WTC11 (cell line): ENCODE results near the gene MYH10.

Experiments
- CREM ChIP-seq: sonication (generic); formaldehyde crosslinking; IDR thresholded peaks from 2 replicates; pipeline ENCODE4 v1.8.1; 2022; ENCODE audit warnings: mild to moderate bottlenecking, missing genetic modification reagents, moderate library complexity
- CTCF ChIP-seq: fragments of 200-600 bp; IDR thresholded peaks from 2 replicates; pipeline ENCODE4 v1.8.0; 2022; ENCODE audit warnings: antibody characterized with exemption
- ELF4 ChIP-seq: sonication (generic); formaldehyde crosslinking; IDR thresholded peaks from 2 replicates; pipeline ENCODE4 v1.8.1; 2022; ENCODE audit warnings: low read depth, mild to moderate bottlenecking, moderate library complexity, missing genetic modification reagents
- GABPB1 ChIP-seq: sonication (generic); formaldehyde crosslinking; IDR thresholded peaks from 2 replicates; pipeline ENCODE4 v1.8.1; 2023; ENCODE audit warnings: mild to moderate bottlenecking, missing genetic modification reagents
- IRF1 ChIP-seq: sonication (generic); formaldehyde crosslinking; IDR thresholded peaks from 2 replicates; pipeline ENCODE4 v1.8.0; 2023; ENCODE audit warnings: missing genetic modification reagents
- JAZF1 ChIP-seq: fragments of 250-450 bp; sonication (Bioruptor Pico); IDR thresholded peaks from 2 replicates; pipeline ENCODE4 v1.9.0; 2021; ENCODE audit warnings: moderate library complexity, mild to moderate bottlenecking, inconsistent platforms
- TCF7 ChIP-seq: sonication (generic); formaldehyde crosslinking; IDR thresholded peaks from 2 replicates; pipeline ENCODE4 v1.8.0; 2022; ENCODE audit warnings: mild to moderate bottlenecking, low read depth, missing genetic modification reagents, moderate library complexity
- TEAD4 ChIP-seq: sonication (generic); formaldehyde crosslinking; IDR thresholded peaks from 2 replicates; pipeline ENCODE4 v1.8.0; 2022; ENCODE audit warnings: mild to moderate bottlenecking, missing genetic modification reagents
- USF2 ChIP-seq: sonication (generic); formaldehyde crosslinking; IDR thresholded peaks from 2 replicates; pipeline ENCODE4 v1.8.1; 2023; ENCODE audit warnings: mild to moderate bottlenecking, missing genetic modification reagents, moderate library complexity
- ZNF138 ChIP-seq: sonication (generic); formaldehyde crosslinking; conservative IDR thresholded peaks from 2 replicates; pipeline ENCODE4 v1.8.1; 2022; ENCODE audit warnings: mild to moderate bottlenecking, moderate library complexity, missing genetic modification reagents
- ZNF423 ChIP-seq: fragments of 250-450 bp; sonication (Bioruptor Pico); IDR thresholded peaks from 2 replicates; pipeline ENCODE4 v2.1.2; 2022; ENCODE audit warnings: mild to moderate bottlenecking, moderate library complexity
- ZSCAN18 ChIP-seq: fragments of 250-450 bp; sonication (Bioruptor Pico); IDR thresholded peaks from 2 replicates; pipeline ENCODE4 v2.1.2; 2022; ENCODE audit warnings: mild to moderate bottlenecking, moderate library complexity

GRCh38 chr17:8563981-8564602 is 66.4 kb downstream of the MYH10 start:
- TF ChIP-seq TEAD4 (CRISPR knock-in tag) (no peak), ZSCAN18 (CRISPR knock-in tag) (no peak), IRF1 (CRISPR knock-in tag) (no peak), CTCF (no peak), ZNF138 (CRISPR knock-in tag) (no peak), USF2 (CRISPR knock-in tag) (no peak), ELF4 (CRISPR knock-in tag) (no peak), GABPB1 (CRISPR knock-in tag) (no peak), JAZF1 (CRISPR knock-in tag) (no peak), CREM (no peak), TCF7 (CRISPR knock-in tag) (no peak), ZNF423 (CRISPR knock-in tag) (no peak)
